HG03575 (cell line): ENCODE results near the gene ROMO1.

Experiments
- ATAC-seq: cut with Tn5 transposase; IDR thresholded peaks from one replicate; pipeline ENCODE4 v1.9.1; 2021; ENCODE audit not compliant: unreplicated experiment, insufficient number of reproducible peaks, low FRiP score; ENCODE audit errors: extremely low read depth

The ROMO1 gene

DNA sequence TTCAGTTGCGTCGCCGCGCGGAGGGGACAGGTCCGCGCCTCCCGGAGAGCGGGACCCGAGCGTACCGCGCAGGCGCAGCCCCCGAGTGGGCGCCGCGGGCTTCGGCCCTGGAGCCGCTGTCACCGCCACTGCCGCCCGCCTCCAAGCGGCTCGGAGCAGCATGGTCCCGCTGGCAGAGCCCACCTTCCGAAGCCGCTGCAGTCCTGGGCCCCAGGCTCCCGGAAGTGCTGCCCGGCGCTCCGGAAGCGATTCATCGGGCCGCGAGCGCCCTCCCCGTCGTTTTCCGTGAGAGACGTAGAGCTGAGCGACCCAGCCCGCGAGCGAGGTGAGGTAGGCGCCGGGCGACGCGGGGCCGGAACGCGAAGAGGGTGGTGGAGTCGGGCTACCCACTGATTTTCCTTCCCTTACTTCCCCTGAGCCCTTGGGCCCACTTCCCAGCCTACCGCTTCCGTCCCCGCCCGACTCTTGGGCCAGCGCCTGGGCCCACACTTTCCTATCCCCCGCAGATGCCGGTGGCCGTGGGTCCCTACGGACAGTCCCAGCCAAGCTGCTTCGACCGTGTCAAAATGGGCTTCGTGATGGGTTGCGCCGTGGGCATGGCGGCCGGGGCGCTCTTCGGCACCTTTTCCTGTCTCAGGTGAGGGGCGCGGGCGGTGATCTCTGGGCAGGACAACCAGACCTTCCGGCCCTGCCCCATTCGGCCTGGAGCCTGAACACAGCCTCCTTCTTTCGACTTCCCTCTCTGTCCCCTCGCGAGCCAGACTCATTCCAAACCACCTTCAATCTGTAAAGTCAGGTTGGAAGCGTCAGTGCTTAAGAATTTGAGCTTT is at the start of gene ROMO1, which contains the start of gene NFS1:
TSS of gene ROMO1 (plus strand) at position 279 of the 830 bp plus-strand sequence. CDS start at position 507, 228 bp downstream.
TSS of gene NFS1 (minus strand) at position 226 of the 830 bp plus-strand sequence. CDS start at position 162, 64 bp downstream.
- ATAC-seq, result no peak

DNA sequence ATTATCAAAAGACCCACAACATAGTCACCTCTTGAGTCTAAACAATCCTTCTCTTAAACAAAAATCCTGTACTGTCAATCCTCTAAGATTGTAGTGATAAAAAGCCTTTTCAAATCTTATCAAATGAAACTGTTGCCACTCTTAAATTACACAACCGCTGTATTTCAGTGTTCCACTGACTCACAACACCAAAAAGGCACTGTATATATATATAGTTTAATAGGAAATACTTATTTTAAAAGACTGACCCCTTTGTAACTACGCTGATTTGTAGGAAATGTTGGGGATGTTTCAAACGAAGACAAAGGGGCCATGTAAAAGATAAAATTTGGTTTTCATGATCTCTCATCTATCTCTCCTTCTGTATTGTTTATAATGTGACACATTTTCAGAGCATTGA is 48.6 kb upstream of the ROMO1 start:
- ATAC-seq, result no peak

DNA sequence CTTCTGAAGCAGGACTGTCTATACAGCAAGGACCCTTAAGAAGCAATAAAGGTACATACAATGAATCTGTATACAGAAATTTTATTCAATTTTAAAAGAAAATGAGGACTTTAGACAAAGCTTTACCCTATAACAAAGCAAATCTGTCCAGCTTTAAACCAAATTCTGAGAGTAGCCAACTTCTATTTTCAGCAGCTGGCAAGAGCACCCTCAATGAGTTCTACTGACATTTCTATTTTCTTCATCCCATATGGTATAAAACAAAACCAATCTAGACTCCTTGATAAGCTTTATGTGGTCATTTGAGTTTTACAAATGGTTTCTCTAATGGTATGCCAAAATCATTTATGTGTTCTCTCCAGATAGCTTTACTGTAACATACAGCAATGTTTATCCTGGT is 47.2 kb upstream of the ROMO1 start:
- ATAC-seq, result no peak

DNA sequence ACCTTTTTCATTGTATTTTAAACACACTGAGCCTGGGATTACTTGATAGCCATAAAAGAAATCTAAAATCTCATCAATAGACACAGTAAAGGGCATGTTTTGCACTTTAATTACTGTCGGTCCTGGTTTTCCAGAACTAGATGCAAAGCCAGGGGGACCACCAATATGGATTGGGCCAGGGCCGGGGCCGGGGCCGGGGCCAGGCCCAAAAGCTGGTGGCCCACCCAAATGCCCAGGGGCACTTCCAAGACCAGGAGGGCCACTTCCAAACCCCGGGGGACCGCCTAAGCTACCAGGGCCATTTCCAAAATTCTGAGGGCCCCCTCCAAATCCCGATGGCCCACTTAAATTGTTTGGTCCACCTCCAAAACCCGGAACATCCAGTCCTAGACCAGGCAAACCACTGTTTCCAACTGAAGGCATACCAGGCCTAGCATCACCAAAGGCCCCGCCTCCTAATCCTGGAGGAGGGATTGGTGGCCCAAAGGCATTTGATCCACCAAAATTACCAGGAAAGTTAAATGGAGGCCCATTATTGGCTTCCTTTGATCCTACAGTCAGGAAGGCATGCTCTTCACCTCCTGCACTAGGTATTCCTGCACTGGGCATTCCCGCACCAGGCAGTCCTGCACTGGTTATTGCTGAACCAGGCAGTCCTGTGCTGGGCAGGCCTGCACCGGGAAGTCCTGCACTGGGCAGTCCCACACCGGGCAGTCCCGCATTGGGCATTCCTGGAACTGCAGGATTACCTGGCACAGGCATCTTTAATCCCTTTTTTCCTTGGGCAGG is 46.4 kb upstream of the ROMO1 start:
- no peak for ATAC-seq

DNA sequence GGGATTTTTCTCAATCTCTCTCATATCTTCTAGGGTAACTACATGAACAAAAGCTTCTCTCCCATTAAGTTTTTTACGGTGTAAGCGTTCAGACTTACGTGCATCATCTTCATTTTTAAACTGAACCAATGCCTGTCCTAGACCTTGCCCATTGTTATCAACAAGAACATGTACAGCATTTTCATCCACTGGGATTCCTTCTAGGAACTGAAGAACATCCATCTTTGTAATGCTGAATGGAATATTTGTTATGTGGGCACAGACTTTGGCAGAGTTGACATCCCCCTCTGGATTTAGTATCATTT is 45.8 kb upstream of the ROMO1 start:
- no peak for ATAC-seq

DNA sequence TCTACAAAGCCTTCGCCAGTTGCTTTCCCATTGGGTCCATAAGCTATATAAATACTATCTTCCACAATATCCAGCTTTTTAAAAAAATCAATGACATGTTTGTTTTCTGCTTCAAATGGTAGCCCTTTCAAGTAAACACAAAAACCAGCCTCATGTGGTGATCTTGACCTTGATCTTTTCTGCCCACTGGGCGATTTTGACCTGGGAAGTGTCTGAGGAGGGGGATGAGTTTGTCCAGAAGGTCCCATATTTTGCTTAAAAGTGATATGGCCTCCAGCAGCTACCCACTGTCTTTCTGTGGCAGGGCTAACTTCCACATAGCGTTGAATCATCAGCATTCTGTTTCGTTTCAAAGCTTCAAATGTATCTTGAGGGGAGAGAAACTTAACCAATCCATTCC is 45.3 kb upstream of the ROMO1 start:
- ATAC-seq, result no peak

DNA sequence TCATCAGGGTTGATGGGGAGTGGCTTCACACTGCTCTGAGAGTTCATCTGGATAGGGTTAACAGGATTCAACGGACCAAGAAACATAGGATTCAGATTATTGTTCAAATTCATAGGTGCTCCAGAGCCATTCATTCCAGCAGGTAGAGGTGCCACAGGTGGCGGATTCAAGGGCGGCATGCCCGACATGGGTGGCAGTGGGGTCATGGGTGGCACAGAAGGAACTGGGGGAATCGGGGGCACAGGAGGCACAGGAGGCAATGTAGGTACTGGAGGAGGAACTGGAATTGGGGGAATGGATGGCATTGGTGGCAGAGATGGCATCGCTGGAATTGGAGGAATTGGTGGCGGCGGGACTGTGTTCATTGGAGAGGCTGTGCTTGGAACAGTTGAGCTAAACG is 44.8 kb upstream of the ROMO1 start:
- no peak for ATAC-seq

DNA sequence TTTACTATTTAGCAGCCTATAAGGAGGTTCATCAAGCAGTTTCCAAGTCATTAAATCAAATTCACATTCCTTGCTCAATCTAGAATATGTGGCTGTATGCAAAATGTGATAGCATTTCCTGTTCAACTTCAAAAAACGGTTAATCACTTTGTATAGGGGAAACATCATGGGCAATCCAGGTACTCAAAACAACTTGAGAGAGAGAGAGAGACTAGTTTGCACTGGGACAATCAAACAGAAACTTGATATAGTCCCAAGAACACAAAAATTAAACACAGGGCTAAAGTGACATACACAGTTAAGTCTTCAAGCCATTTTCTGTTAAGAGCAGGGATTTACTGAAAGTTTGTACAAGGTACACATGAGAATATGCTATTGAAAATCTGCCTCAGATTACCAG is 41.9 kb upstream of the ROMO1 start:
- no peak for ATAC-seq

DNA sequence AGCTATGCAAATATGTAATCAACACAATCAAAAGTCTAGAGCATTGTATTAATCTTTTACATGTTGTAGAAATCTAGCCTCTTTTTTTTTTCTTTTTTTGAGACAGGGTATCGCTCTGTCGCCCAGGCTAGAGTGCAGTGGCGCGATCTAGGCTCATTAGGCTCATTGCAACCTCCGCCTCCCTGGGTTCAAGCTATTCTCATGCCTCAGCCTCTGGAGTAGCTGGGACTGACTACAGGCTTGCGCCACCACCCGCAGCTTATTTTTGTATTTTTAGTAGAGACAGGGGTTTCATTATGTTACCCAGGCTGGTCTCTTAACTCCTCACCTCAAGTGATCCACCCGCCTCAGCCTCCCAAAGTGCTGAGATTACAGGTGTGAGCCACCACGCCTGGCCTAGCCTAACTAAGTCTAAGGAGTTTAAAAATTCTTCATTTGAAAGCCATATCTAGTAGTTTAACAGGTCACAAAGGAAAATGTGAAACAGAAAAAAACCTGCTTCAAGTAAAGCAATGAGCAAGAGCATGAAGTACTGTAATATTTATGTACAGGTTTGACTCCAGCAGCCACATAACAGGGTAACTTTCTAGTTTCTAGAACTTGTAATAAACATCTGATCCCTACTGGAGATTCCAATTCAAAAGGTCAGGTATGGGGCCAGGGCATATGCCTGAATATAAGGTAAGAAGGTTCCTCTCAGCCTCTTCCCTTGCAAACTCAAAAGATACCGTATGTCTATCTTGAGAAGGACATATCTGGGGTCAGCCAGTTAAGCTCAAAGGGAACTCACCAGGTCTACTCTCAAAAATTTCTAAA is 38.9 kb upstream of the ROMO1 start:
- no peak for ATAC-seq

DNA sequence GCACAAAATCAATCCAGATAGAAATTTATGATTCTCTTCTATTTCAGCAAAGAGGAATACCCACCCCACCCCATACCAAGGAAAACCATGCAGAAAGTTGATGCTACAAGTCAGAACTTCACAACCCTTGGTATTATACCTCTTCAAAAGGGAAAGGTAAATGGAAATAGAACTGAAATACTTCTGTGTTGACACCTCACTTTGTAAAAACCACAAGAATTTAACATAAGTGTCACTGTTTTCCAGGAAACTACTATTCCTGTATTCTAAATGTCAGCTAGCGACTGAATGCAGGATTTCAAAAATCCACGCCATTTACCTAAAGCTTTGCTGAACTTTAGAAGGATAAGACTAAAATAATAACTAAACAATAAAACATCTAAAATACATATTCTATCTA is 38.2 kb upstream of the ROMO1 start:
- no peak for ATAC-seq

DNA sequence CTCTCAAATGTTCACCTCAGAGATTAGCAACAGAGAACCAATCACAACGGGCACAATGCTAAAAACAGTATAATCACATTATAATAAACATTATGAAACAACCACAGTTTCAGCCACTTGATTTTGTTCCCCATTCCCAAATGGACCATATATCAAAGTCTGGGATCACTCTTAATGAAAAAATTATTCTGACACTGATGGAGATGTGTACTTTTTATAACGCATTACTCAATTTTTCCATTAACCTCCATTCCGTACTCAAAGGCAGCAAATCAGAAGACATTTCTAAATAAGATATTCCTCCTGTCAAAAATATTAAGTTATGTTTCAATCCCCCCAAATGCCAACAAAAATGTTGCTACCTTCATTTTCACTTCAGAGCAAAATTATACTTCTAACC is 37.3 kb upstream of the ROMO1 start:
- no peak for ATAC-seq

DNA sequence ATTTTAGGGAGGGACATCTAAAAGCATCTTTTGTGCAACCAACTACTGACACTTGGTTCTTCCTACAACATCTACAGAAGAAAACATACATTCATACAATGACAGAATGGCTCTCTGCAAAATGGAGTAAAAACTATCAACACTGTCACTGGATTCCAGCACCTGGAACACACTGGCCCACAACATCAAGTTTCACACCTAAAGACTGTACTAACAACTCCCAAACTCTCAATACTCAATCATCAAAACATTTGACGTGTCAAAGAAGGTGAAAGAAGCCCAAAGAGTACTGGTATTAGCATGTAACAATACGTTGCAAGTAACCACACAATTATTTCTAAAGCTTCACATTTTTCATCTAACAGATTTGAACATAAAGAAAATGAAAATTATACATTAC is 36.7 kb upstream of the ROMO1 start:
- no peak for ATAC-seq

DNA sequence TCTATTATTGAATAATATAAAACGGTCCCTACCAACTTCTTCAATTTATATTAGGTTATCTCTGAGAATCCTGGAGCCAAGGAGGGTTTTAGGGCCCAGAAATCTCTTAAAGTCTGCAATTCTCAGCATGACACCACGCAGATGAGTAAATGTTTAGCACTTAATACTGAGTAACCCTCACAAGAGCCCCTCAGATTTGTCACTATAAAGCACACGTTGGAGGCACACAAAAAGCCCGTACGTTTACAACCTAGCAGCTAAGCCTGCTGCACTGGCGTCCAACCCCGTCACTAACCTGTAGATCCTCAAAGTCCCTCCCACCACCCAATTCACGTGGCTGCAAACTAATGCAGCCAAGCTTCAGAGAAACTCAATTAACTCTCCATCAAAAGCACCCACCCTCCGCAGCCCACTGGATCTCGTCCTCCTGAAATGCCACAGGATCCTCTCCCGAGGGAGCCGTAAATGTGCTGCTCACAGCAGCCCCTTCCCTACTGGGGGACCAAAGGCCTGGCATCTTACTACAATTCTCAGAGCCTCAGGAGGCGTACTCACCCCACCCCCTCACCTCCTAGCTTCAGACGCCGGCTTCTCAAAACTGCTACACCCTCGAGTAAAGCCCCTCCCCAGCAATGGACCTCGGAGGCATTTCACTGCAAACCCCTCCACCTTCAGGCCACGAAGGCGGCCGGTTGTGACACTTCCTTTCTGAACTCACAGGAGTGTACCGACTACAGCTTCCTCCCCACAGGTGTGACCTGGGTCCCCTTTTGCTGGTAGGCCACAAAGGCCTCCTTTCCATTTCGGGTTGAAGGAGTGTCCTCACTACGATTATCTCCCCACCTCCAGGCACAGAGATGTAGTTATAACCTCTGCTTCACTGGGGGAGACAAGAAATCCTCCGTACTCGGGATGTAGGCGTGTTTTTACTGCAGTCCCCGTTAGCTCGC is 35.4 kb upstream of the ROMO1 start:
- ATAC-seq, result no peak

DNA sequence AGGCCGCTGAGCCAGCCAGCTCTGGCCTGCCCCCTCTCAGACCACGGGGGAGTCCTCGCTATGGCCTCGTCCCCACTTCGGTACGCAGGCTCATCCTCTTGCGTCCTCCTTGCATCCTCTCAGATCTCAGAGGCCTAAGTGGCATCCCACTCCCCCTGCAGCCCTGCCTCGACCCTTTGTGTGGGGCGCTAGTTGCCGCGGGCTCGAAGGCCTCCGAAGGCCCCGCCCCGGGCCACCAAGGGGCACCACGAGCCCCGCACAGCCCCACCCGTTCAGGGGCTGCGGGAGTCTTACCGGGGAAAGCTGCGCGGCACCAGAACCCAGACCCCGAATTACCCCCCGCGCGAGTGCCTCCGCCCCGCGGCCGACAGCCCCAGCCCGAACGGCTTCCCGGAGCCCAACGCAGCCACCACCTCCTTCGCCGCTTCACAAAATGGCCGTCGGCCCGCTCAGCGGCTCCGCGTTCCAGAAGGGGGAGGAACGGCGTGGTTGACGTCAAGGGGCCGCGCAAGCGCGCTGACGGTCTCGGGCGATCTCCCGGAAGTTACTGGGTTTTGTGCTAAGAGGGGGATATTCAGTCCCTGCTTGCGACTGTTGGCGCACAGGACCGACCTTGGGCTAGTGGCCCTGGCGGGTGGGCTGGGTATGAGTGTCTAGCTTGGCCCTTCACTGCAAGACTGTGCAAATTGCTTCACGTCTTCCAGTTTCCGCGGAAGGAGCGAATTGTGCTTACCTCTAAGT is 34.6 kb upstream of the ROMO1 start, which contains the start of the genes CPNE1 and RBM12:
TSS of gene CPNE1 (minus strand) at position 435 of the 741 bp plus-strand sequence. CDS start 31,977 bp downstream, outside the sequence.
TSS of gene RBM12 (minus strand) at position 435 of the 741 bp plus-strand sequence. CDS start 9,578 bp downstream, outside the sequence.
- no peak for ATAC-seq

DNA sequence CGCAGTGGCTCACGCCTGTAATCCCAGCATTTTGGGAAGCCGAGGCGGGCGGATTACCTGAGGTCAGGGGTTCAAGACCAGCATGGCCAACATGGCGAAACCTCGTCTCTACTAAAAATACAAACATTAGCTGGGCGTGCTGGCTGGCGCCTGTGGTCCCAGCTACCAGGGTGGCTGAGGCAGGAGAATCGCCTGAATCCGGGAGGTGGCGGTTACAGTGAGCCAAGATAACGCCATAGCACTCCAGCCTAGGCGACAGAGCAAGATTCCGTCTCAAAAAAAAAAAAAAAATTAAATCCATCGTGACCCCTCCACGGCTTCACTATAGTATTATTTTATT is 33.3 kb upstream of the ROMO1 start:
- no peak for ATAC-seq

DNA sequence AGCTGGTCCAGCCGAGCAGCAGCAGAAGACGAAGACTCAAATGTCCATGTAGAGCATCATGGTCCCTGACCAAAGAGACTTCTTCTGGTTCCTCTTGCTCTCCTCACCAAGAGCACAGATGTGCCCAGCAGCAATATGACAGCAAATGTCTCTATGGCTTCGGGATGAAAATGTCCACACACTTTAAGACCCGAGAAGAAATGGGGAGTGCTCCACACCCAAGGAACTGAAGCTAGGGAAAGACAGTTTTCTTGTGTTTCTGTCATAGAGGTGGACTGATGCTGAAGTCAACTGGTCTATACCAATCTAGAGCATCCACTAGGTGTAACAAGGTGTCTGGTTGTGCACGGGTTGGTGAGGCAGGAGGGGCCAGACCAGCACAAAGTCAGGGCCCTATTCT is 30.0 kb upstream of the ROMO1 start:
- ATAC-seq, result no peak

DNA sequence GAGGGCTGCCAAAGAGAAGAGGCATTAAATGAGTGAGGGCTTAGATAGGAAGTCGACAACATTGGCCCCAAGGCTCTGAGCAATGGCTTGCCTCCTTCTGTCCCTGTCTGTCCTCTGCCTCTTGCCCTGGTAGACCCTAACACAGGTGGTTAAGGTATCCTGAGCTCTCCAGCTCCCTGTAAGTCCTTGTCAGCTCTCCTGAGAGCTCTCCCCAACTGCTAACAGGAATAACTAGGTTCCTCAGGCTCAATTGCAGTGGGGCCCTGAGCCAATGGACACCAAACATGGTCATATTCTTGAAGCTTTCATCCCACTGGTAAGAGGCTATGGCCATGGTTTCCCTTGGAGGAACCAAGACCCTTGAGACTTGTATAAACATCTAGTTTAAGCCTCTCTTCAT is 29.5 kb upstream of the ROMO1 start:
- no peak for ATAC-seq

DNA sequence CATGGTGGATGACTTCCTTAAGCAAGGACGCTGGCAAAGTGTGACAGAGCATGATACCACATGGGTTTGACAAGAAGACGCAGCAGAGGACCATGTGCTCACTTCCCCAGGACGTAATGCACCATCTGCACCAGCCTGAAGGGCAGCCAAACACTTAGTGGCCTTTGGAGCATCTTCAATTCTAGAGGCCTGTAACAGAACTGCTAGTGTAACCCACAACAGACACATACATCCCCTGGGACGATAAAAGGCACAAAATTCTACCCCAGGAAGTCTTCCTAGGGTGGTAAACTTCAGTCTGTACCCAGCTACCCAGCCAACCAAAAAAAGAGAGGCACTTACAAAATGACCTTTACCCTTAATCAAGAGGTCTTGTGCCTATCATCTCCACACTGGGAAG is 25.3 kb upstream of the ROMO1 start:
- no peak for ATAC-seq
